Spinal cord (tissue), 10 donors: Measurements from ENCODE around the gene EN1. TPM values are rescaled to one million over a fixed set of nuclear protein-coding genes. Genes with fewer than 3 reads are reported as not detected.

ENCODE experiments used
- DNase-seq, 6 donors: peaks; one replicate each; pipeline versions ENCODE4 v3.0.0 to v3.0.0-alpha.2; 2013 to 2015; ENCODE audit warnings: low spot score in 6 of 6, low read depth in 4 of 6
- H3K27ac ChIP-seq: one replicate; pipeline ENCODE4 v1.5.1; 2013; ENCODE audit warnings: low read depth, low read length, control low read depth
- H3K27me3 ChIP-seq: one replicate; pipeline ENCODE4 v1.6.1; 2013; ENCODE audit warnings: low read length; ENCODE audit not compliant: control insufficient read depth, insufficient read depth
- H3K36me3 ChIP-seq: one replicate; pipeline ENCODE4 v1.6.1; 2013; ENCODE audit warnings: low read length; ENCODE audit not compliant: control insufficient read depth, insufficient read depth
- H3K4me1 ChIP-seq: one replicate; pipeline ENCODE4 v1.6.1; 2013; ENCODE audit warnings: low read length; ENCODE audit not compliant: control insufficient read depth, insufficient read depth
- H3K4me3 ChIP-seq: one replicate; pipeline ENCODE4 v1.5.1; 2013; ENCODE audit warnings: low read depth, low read length, control low read depth
- H3K9me3 ChIP-seq: one replicate; pipeline ENCODE4 v1.6.1; 2013; ENCODE audit warnings: low read length; ENCODE audit not compliant: control insufficient read depth, insufficient read depth
- WGBS: methylation state at CpG from one replicate; pipeline ENCODE4 v1.1.5; 2013; ENCODE audit warnings: missing lambda C conversion rate; ENCODE audit not compliant: insufficient coverage; 5-methylcytosine and 5-hydroxymethylcytosine counted together
- polyA plus RNA-seq, 2 donors: library from polyadenylated mRNA; unstranded; fragments of 120-200 nt; gene quantifications; one replicate each; pipeline ENCODE4 v1.2.1, GENCODE V29; 2013; ENCODE audit not compliant: insufficient read length in 2 of 2
- total RNA-seq, 2 donors: library from RNA; depleted of rRNA in 1 of 2; stranded (reverse); fragments of 120-200 nt in 1 of 2; fragments of >200 nt in 1 of 2; gene quantifications; one replicate each; pipeline versions ENCODE4 v1.2.3 to v1.2.4, GENCODE V29; 2013 to 2014
- donor health status: healthy.

EN1 gene
- total and polyA plus RNA-seq, 4 donors = 0.40 to 2.8 (median 0.93) TPM

GRCh38 chr2:118844261-118845004 lies 3.0 kb downstream of the EN1 start:
- Histone ChIP-seq H3K27ac (no peak overlapping the region), H3K4me1 (peaks cover 44% of the 10 kb centered on the region), H3K4me3 (no peak overlapping the region)

GRCh38 chr2:118843483-118844132 lies 3.8 kb downstream of the EN1 start:
- Histone ChIP-seq H3K4me3 (no peak overlapping the region), H3K4me1 (peaks cover 42% of the 10 kb centered on the region), H3K36me3 (no peaks in the 10 kb centered on the region), H3K27ac (no peak overlapping the region), H3K9me3 (no peaks in the 10 kb centered on the region), H3K27me3 (peaks cover 95% of the 10 kb centered on the region)
- WGBS = 20% methylated on average over 5 of the region's 10 CpGs
- DNase-seq = peak in 1 of 6 donors; percentile 14

More at GRCh38 chr2:118844261-118845004, 3.0 kb downstream of the EN1 start:
- H3K27me3 ChIP-seq = peaks cover 95% of the 10 kb centered on the region
- 14% methylated on average over 4 of the region's 8 CpGs for WGBS
- DNase-seq = no peak
- no peaks in the 10 kb centered on the region for H3K36me3 ChIP-seq
- no peaks in the 10 kb centered on the region for H3K9me3 ChIP-seq

- Histone ChIP-seq H3K4me3 (no peak overlapping the region), H3K9me3 (no peaks in the 10 kb centered on the region), H3K4me1 (peaks cover 37% of the 10 kb centered on the region), H3K27me3 (peaks cover 95% of the 10 kb centered on the region), H3K27ac (no peak overlapping the region), H3K36me3 (no peaks in the 10 kb centered on the region)
- 3% methylated on average over 38 of the region's 60 CpGs for WGBS
- peak in 2 of 6 donors; percentile 71 to 79 for DNase-seq
These were observed 4.6 kb downstream of the EN1 start for GRCh38 chr2:118842661-118843482.

GRCh38 chr2:118841828-118842461 lies 5.5 kb downstream of the EN1 start:
- no peak overlapping the region for H3K4me3 ChIP-seq
- H3K4me1 ChIP-seq = peaks cover 31% of the 10 kb centered on the region
- 7% methylated on average over 38 of the region's 47 CpGs for WGBS
- H3K27me3 ChIP-seq = peaks cover 96% of the 10 kb centered on the region
- H3K9me3 ChIP-seq = no peaks in the 10 kb centered on the region
- no peaks in the 10 kb centered on the region for H3K36me3 ChIP-seq
- H3K27ac ChIP-seq = no peak overlapping the region
- DNase-seq = peak in 4 of 6 donors; percentile 45 to 86 (median 80)

GRCh38 chr2:118841450-118841827 lies 6.0 kb downstream of the EN1 start:
- Histone ChIP-seq H3K27me3 (peaks cover 98% of the 10 kb centered on the region), H3K27ac (no peak overlapping the region), H3K4me3 (no peak overlapping the region), H3K36me3 (no peaks in the 10 kb centered on the region), H3K9me3 (no peaks in the 10 kb centered on the region), H3K4me1 (peaks cover 31% of the 10 kb centered on the region)
- DNase-seq = no peak
- WGBS = 38% methylated on average over 20 of the region's 20 CpGs

GRCh38 chr2:118838741-118839455 lies 8.6 kb downstream of the EN1 start:
- Histone ChIP-seq H3K4me3 (no peak overlapping the region), H3K36me3 (no peaks in the 10 kb centered on the region), H3K9me3 (no peaks in the 10 kb centered on the region), H3K27me3 (peaks cover 100% of the 10 kb centered on the region), H3K4me1 (peaks cover 40% of the 10 kb centered on the region), H3K27ac (no peak overlapping the region)
- 61% methylated on average over 6 of the region's 6 CpGs for WGBS
- DNase-seq = no peak

- H3K4me1 ChIP-seq = peaks cover 41% of the 10 kb centered on the region
- H3K36me3 ChIP-seq = no peaks in the 10 kb centered on the region
- no peak for DNase-seq
- H3K27me3 ChIP-seq = peaks cover 100% of the 10 kb centered on the region
- H3K27ac ChIP-seq = no peak overlapping the region
- no peak overlapping the region for H3K4me3 ChIP-seq
- H3K9me3 ChIP-seq = no peaks in the 10 kb centered on the region
- 16% methylated on average over 2 of the region's 2 CpGs for WGBS
These were observed 9.8 kb downstream of the EN1 start for GRCh38 chr2:118837621-118838020.

- no peak for DNase-seq
- Histone ChIP-seq H3K4me1 (peaks cover 37% of the 10 kb centered on the region), H3K27ac (no peak overlapping the region), H3K4me3 (no peak overlapping the region), H3K9me3 (no peaks in the 10 kb centered on the region), H3K27me3 (peaks cover 100% of the 10 kb centered on the region), H3K36me3 (no peaks in the 10 kb centered on the region)
- WGBS = 0% methylated on average over 2 of the region's 9 CpGs
These were observed 10.4 kb downstream of the EN1 start for GRCh38 chr2:118837067-118837466.
